Measurements from ENCODE around the gene ANKRD13D.

DNA sequence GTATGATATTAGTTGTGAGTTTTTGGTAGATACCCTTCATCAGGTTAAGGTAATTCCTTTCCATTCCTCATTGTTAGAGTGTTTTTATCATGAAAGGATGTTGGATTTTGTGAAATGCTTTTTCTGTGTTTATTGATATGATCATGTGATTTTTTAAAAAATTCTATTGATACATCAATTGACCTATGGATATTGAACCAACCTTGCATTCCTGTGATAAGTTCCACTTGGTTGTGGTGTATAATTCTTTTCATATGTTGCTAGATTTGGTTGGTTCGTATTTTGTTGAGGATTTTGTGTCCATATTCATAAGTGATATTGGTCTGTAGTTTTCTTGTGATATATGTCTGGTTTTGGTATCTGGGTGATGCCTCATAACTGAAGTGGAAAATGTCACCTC is 6.7 kb downstream of the ANKRD13D start:
- TF ChIP-seq CTCF (IDR thresholded peaks at IDR 0.05) = no peak
- TF ChIP-seq ZFX (IDR thresholded peaks at IDR 0.05; ENCODE audit: borderline replicate concordance) = no peak
